Measurements from ENCODE around the gene ROBO1. TPM values are rescaled to one million over a fixed set of nuclear protein-coding genes. Genes with fewer than 3 reads are reported as not detected.

ROBO1 gene
- total RNA-seq, 2 experiments from 2014 or later, result 8.6 to 9.0 TPM

DNA sequence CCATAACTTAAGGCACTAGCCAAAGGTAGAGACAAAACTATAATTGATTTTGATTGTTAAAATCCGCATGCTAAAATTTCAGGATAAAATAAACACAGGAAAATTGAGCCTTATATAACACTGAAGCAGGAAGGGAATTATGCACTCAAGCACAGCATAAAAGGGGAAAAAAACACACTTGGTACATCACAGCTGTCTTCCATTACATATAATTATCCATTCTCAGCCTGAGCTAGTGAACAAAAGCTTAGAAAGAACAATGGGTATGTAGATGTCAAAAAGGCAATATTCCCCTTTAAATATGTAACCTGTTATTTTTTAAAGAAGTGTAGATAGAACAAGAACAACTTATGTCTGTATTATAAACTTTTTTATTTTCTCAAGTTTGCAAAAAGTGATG is 899.2 kb downstream of the ROBO1 start:
- no peaks in the 10 kb centered on the region for H3K9me3 Mint-ChIP-seq
- H3K27ac Mint-ChIP-seq, result no peak overlapping the region
- CTCF ChIA-PET, result no interaction called here
- ATAC-seq, result no peak
- DNase-seq, result no peak
- intact Hi-C loops (cut with micrococcal nuclease), result no loop called here
- TF ChIP-seq, protein P1, sequence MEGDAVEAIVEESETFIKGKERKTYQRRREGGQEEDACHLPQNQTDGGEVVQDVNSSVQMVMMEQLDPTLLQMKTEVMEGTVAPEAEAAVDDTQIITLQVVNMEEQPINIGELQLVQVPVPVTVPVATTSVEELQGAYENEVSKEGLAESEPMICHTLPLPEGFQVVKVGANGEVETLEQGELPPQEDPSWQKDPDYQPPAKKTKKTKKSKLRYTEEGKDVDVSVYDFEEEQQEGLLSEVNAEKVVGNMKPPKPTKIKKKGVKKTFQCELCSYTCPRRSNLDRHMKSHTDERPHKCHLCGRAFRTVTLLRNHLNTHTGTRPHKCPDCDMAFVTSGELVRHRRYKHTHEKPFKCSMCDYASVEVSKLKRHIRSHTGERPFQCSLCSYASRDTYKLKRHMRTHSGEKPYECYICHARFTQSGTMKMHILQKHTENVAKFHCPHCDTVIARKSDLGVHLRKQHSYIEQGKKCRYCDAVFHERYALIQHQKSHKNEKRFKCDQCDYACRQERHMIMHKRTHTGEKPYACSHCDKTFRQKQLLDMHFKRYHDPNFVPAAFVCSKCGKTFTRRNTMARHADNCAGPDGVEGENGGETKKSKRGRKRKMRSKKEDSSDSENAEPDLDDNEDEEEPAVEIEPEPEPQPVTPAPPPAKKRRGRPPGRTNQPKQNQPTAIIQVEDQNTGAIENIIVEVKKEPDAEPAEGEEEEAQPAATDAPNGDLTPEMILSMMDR (IDR thresholded peaks at IDR 0.05), result no peak
- H3K27me3 Mint-ChIP-seq, result no peaks in the 10 kb centered on the region
- H3K36me3 Mint-ChIP-seq (ENCODE audit: low read depth), result no peaks in the 10 kb centered on the region
- H3K4me1 Mint-ChIP-seq (ENCODE audit: low read depth), result peaks cover 2% of the 10 kb centered on the region
- no peak overlapping the region for H3K4me3 Mint-ChIP-seq
- POLR2A ChIA-PET, result no interaction called here

GRCh38 chr3:78867409-78868372 is 900.1 kb downstream of the ROBO1 start:
- no peaks in the 10 kb centered on the region for H3K9me3 Mint-ChIP-seq
- H3K4me3 Mint-ChIP-seq, result no peak overlapping the region
- no peak overlapping the region for H3K27ac Mint-ChIP-seq
- H3K36me3 Mint-ChIP-seq (ENCODE audit: low read depth), result no peaks in the 10 kb centered on the region
- no peak for DNase-seq
- intact Hi-C loops (cut with micrococcal nuclease), result no loop called here
- no peaks in the 10 kb centered on the region for H3K27me3 Mint-ChIP-seq
- CTCF ChIA-PET, result no interaction called here
- ATAC-seq, result no peak
- TF ChIP-seq, protein P1 (IDR thresholded peaks at IDR 0.05), result no peak
- POLR2A ChIA-PET, result no interaction called here
- peaks cover 2% of the 10 kb centered on the region for H3K4me1 Mint-ChIP-seq (ENCODE audit: low read depth)

DNA sequence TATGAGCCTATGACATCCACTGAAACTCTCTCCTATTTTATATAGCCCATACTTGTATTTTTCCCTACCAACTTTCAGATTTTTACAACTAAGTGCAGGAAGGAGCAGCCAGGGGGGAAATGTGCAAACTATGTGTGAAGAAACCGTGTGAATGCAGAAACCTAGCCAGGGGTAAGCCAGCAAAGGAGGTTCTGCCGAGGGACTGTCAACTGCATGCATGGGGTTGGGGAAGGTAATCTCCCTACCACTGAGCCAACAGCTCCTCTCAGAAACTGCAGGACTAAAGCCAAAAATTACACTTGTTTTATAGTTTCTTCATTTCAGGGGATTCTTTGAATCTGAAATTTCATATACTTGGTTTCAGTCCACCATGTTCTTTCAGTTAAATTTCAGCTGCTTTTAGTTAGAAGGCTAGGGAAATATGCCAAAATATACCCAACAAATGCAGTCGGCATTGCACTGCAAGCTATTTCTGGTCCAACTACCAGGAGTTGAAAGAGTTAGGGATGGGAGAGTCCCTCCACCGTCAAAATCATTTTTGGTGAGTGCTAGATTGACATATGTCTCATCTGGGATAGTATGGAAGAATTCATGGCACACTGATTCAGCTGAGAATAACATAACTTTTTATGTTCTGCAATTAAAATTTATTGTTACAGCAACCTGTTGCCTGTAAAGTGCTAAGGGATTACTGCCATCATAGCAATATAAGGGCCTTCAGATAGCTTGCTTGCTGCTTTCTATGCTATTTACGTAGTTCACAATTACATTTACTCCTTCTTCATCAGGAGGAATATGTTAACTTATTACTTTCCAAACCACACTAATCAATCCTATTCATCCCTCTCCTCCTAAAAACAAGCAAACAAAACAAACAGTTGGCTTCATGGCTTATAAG is 904.2 kb downstream of the ROBO1 start:
- H3K36me3 Mint-ChIP-seq (ENCODE audit: low read depth), result no peaks in the 10 kb centered on the region
- ChIA-PET POLR2A (no interaction called here), CTCF (no interaction called here)
- no peak overlapping the region for H3K27ac Mint-ChIP-seq
- H3K9me3 Mint-ChIP-seq, result peaks cover 2% of the 10 kb centered on the region
- no peak for ATAC-seq
- H3K27me3 Mint-ChIP-seq, result no peaks in the 10 kb centered on the region
- H3K4me1 Mint-ChIP-seq (ENCODE audit: low read depth), result peaks cover 3% of the 10 kb centered on the region
- TF ChIP-seq, protein P1 (IDR thresholded peaks at IDR 0.05), result no peak
- no peak overlapping the region for H3K4me3 Mint-ChIP-seq
- DNase-seq, result no peak
- intact Hi-C loops (cut with micrococcal nuclease), result no loop called here

GRCh38 chr3:78861156-78861555 is 906.6 kb downstream of the ROBO1 start:
- intact Hi-C loops (cut with micrococcal nuclease), result no loop called here
- DNase-seq (no peak), ATAC-seq (no peak)
- H3K27ac Mint-ChIP-seq, result no peak overlapping the region
- TF ChIP-seq, protein P1 (IDR thresholded peaks at IDR 0.05), result no peak
- no peaks in the 10 kb centered on the region for H3K36me3 Mint-ChIP-seq (ENCODE audit: low read depth)
- CTCF ChIA-PET, result no interaction called here
- peaks cover 2% of the 10 kb centered on the region for H3K9me3 Mint-ChIP-seq
- peaks cover 5% of the 10 kb centered on the region for H3K4me1 Mint-ChIP-seq (ENCODE audit: low read depth)
- no peak overlapping the region for H3K4me3 Mint-ChIP-seq
- POLR2A ChIA-PET, result no interaction called here
- H3K27me3 Mint-ChIP-seq, result no peaks in the 10 kb centered on the region

GRCh38 chr3:78860567-78860966 is 907.2 kb downstream of the ROBO1 start:
- ATAC-seq (no peak), DNase-seq (no peak)
- TF ChIP-seq, protein P1 (IDR thresholded peaks at IDR 0.05), result no peak
- Mint-ChIP-seq H3K27ac (no peak overlapping the region), H3K4me1 (ENCODE audit: low read depth) (peaks cover 5% of the 10 kb centered on the region), H3K36me3 (ENCODE audit: low read depth) (no peaks in the 10 kb centered on the region), H3K9me3 (peaks cover 2% of the 10 kb centered on the region), H3K27me3 (no peaks in the 10 kb centered on the region), H3K4me3 (no peak overlapping the region)
- intact Hi-C loops (cut with micrococcal nuclease), result no loop called here
- POLR2A ChIA-PET, result no interaction called here
- CTCF ChIA-PET, result no interaction called here

All from activated CD8-positive, alpha-beta T cell treated with anti-CD3 and anti-CD28 coated beads for 36 hours (primary cell).